Measurements from ENCODE around the gene RNF186.

RNF186 gene

DNA sequence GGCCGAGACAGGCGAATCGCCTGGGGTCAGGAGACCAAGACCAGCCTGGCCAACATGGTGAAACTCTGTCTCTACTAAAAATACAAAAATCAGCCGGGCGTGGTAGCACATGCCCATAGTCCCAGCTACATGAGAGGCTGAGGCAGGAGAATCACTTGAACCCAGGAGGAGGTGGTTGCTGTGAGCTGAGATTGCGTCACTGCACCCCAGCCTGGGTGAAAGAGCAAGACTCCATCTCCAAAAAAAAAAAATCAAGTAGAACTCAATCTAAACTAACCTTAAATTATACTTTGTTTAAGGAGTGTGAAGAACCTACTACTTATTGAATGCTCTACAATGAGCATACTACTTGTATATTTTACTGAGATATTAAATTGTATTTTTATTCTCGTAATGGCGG is 30.5 kb upstream of the RNF186 start:
- TF ChIP-seq, protein P1, sequence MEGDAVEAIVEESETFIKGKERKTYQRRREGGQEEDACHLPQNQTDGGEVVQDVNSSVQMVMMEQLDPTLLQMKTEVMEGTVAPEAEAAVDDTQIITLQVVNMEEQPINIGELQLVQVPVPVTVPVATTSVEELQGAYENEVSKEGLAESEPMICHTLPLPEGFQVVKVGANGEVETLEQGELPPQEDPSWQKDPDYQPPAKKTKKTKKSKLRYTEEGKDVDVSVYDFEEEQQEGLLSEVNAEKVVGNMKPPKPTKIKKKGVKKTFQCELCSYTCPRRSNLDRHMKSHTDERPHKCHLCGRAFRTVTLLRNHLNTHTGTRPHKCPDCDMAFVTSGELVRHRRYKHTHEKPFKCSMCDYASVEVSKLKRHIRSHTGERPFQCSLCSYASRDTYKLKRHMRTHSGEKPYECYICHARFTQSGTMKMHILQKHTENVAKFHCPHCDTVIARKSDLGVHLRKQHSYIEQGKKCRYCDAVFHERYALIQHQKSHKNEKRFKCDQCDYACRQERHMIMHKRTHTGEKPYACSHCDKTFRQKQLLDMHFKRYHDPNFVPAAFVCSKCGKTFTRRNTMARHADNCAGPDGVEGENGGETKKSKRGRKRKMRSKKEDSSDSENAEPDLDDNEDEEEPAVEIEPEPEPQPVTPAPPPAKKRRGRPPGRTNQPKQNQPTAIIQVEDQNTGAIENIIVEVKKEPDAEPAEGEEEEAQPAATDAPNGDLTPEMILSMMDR (IDR thresholded peaks at IDR 0.05; ENCODE audit: low read depth, low read length, missing control alignments), result no peak
- no peak for DNase-seq (ENCODE audit: extremely low read depth, low read depth)
- no peak overlapping the region for H3K4me3 ChIP-seq (replicated peaks; ENCODE audit: low read depth, low read length)

DNA sequence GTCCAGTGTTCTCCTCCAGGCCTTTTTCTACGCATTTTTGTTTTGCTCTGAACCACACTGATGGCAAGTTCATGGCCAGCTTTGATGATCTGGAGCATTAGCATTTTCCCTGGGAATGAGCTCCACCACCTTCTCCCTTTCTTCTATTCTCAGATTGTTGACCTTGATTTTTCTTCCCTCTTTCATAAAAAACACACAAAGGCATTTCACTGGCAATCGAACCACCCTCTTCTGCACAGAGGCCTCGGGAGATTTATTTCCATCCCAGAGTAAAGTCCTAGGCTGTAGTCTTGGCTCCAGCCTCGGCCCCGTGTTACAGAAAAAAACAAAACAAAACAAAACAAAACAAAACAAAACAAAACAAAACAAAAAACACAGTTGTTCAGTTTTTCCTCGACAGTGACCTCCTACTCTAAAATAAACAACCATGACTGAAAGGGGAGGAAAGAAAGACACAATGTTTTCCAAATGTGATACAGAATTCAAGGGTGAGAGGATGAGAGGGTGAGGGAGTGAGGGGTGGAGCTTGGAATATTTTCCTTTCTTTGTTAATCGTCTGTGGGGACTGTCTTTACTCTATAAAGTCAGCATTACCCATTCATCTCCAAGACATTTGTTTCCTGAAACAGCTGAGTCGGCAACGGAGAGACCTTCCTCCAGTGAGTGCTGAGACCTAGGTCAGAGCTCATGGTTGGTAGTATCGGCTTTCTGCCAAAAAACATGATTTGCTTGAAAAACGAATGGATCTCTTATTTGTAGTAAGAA is 29.8 kb upstream of the RNF186 start:
- no peak overlapping the region for H3K4me3 ChIP-seq (replicated peaks; ENCODE audit: low read depth, low read length)
- DNase-seq (ENCODE audit: extremely low read depth, low read depth), result no peak
- TF ChIP-seq, protein P1 (IDR thresholded peaks at IDR 0.05; ENCODE audit: low read depth, low read length, missing control alignments), result no peak

DNA sequence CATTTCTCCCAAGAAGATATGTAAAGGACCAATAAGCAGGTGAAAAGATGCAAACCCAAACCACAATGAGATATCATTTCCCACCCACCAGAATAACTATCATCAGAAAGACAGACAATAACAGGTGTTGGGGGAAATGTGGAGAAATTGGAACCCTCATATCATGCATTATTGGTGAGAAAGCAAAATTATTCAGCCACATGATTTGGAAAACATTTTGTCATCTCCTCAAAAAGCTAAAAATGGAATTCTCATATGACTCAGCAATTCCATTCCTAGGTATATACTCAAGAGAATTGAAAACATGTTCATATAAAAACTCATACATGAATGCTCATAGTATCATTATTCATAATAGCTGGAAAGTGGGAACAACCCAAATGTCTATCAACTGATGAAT is 25.1 kb upstream of the RNF186 start:
- no peak overlapping the region for H3K4me3 ChIP-seq (replicated peaks; ENCODE audit: low read depth, low read length)
- TF ChIP-seq, protein P1 (IDR thresholded peaks at IDR 0.05; ENCODE audit: low read depth, low read length, missing control alignments), result no peak
- DNase-seq (ENCODE audit: extremely low read depth, low read depth), result no peak

DNA sequence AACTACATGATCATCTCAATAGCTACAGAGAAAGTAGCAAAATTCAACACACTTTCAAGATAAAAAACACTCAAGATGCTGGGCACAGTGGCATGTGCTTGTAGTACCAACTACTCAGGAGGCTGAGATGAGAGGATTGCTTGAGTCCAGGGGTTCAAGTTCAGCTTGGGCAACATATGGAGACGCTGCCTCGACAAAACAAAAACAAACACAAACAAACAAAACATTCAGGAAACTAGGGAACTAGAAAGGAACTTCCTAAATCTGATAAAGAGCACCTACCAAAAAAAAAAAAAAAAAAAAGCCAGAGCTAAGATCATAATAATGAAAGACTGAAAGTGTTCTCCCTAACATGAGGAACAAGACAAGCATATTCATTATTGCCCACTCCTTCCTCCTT is 22.8 kb upstream of the RNF186 start:
- DNase-seq (ENCODE audit: extremely low read depth, low read depth), result no peak
- no peak overlapping the region for H3K4me3 ChIP-seq (replicated peaks; ENCODE audit: low read depth, low read length)
- TF ChIP-seq, protein P1 (IDR thresholded peaks at IDR 0.05; ENCODE audit: low read depth, low read length, missing control alignments), result no peak

DNA sequence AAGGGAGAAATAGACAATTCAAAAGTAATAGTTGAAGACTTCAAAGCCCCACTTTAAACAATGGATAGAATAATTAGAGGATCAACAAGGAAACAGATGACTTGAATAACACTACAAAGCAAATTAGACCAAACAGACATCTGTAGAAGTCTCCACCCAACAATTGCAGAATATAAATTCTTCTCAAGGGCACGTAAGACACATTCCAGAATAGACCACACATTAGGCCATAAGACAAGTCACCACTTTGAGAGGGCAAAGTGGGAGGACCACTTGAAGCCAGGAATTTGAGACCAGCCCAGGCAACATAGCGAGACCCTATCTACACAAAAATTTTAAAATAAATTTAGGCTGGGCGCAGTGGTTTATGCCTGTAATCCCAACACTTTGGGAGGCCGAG is 20.5 kb upstream of the RNF186 start:
- DNase-seq (ENCODE audit: extremely low read depth, low read depth), result no peak
- H3K4me3 ChIP-seq (replicated peaks; ENCODE audit: low read depth, low read length), result no peak overlapping the region
- TF ChIP-seq, protein P1 (IDR thresholded peaks at IDR 0.05; ENCODE audit: low read depth, low read length, missing control alignments), result no peak

DNA sequence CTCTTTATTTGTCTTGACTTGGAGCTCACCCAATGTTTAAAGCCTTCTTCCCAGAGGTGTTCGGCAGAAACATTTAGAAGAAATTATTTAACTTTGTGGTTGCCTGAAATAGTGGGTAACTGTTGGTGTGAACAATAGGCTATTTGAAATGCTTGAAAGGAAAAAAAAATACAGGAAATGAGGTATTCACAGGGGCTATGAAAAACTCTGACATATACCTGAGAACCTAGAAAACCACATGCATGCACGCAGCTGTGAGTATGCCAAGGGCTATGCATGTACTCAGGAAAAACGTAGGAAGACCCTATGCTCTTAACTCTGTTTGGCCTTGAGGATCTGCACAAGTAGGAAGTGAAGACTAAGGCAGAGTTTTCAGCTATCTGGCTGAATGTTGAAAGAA is 16.4 kb upstream of the RNF186 start:
- H3K4me3 ChIP-seq (replicated peaks; ENCODE audit: low read depth, low read length), result no peak overlapping the region
- no peak for DNase-seq (ENCODE audit: extremely low read depth, low read depth)
- TF ChIP-seq, protein P1 (IDR thresholded peaks at IDR 0.05; ENCODE audit: low read depth, low read length, missing control alignments), result no peak

DNA sequence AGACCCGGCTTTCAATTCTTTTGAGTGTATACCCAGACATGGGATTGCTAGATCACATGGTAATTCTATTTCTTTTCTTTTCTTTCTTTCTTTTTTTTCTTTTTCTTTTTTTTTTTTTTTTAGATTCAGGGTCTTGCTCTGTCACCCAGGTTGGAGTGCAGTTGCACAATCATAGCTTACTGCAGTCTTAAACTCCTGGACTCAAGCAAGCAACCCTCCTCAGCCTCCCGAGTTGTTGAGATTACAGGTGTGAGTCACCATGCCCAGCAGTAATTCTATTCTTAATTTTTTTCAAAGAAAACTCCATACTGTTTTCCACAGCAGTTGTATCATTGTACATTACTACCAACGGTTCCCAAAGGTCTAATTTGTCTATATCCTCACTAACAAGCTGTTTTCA is 13.5 kb upstream of the RNF186 start:
- no peak for DNase-seq (ENCODE audit: extremely low read depth, low read depth)
- H3K4me3 ChIP-seq (replicated peaks; ENCODE audit: low read depth, low read length), result no peak overlapping the region
- TF ChIP-seq, protein P1 (IDR thresholded peaks at IDR 0.05; ENCODE audit: low read depth, low read length, missing control alignments), result no peak

Data from HFF-Myc (cell line).